ENCODE data around the gene ATP5F1D. TPM values are rescaled to one million over a fixed set of nuclear protein-coding genes. Genes with fewer than 3 reads are reported as not detected.
A peak's percentile ranks its signal among the peaks of the same experiment; 100 is the strongest.

Gene ATP5F1D
- total RNA-seq, 1 donor from 2014 or later = 116 TPM

- Histone ChIP-seq H3K27me3 (ENCODE audit: low read depth) (no peaks in the 10 kb centered on the region), H3K4me3 (peak overlapping the region; percentile 68), H3K9me3 (no peaks in the 10 kb centered on the region), H3K27ac (peak overlapping the region; percentile 88), H3K36me3 (peaks cover 10% of the 10 kb centered on the region), H3K4me1 (peaks cover 76% of the 10 kb centered on the region)
- intact Hi-C loops (cut with DNase I) = no loop called here
- TF ChIP-seq CTCF (IDR thresholded peaks at IDR 0.05) = no peak
- ATAC-seq (peak; percentile 63 to 72), DNase-seq (peak; percentile 93)
Observed at GRCh38 chr19:1266129-1266915, 24.8 kb downstream of the ATP5F1D start.

GRCh38 chr19:1266916-1267476 is 25.4 kb downstream of the ATP5F1D start:
- Histone ChIP-seq H3K36me3 (peaks cover 17% of the 10 kb centered on the region), H3K27me3 (ENCODE audit: low read depth) (no peaks in the 10 kb centered on the region), H3K4me1 (peaks cover 76% of the 10 kb centered on the region), H3K27ac (peak overlapping the region; percentile 88), H3K4me3 (peak overlapping the region; percentile 68), H3K9me3 (no peaks in the 10 kb centered on the region)
- TF ChIP-seq CTCF (IDR thresholded peaks at IDR 0.05) = peak; percentile 96
- intact Hi-C loops (cut with DNase I) = no loop called here
- ATAC-seq (peak; percentile 43 to 63), DNase-seq (peak; percentile 86)

GRCh38 chr19:1267477-1268225 is 26.1 kb downstream of the ATP5F1D start:
- peaks cover 24% of the 10 kb centered on the region for H3K36me3 ChIP-seq
- H3K4me3 ChIP-seq = peak overlapping the region; percentile 68
- intact Hi-C loops (cut with DNase I) = no loop called here
- peak; percentile 56 for DNase-seq
- peaks cover 76% of the 10 kb centered on the region for H3K4me1 ChIP-seq
- H3K27me3 ChIP-seq (ENCODE audit: low read depth) = no peaks in the 10 kb centered on the region
- ATAC-seq = no peak
- no peaks in the 10 kb centered on the region for H3K9me3 ChIP-seq
- H3K27ac ChIP-seq = no peak overlapping the region
- no peak for TF ChIP-seq CTCF (IDR thresholded peaks at IDR 0.05)

GRCh38 chr19:1268226-1269064 is 26.9 kb downstream of the ATP5F1D start:
- intact Hi-C loops (cut with DNase I) = no loop called here
- Histone ChIP-seq H3K27ac (peak overlapping the region; percentile 99), H3K4me1 (peaks cover 81% of the 10 kb centered on the region), H3K36me3 (peaks cover 32% of the 10 kb centered on the region), H3K4me3 (peak overlapping the region; percentile 94), H3K9me3 (no peaks in the 10 kb centered on the region), H3K27me3 (ENCODE audit: low read depth) (no peaks in the 10 kb centered on the region)
- ATAC-seq (no peak), DNase-seq (peak; percentile 58)
- no peak for TF ChIP-seq CTCF (IDR thresholded peaks at IDR 0.05)

- Histone ChIP-seq H3K4me1 (peaks cover 87% of the 10 kb centered on the region), H3K9me3 (no peaks in the 10 kb centered on the region), H3K27ac (peak within 1 kb of the TSS; percentile 99), H3K36me3 (peaks cover 38% of the 10 kb centered on the region), H3K27me3 (ENCODE audit: low read depth) (no peaks in the 10 kb centered on the region), H3K4me3 (peak within 1 kb of the TSS; percentile 94)
- intact Hi-C loops (cut with DNase I) = no loop called here
- no peak for TF ChIP-seq CTCF (IDR thresholded peaks at IDR 0.05)
- peak; percentile 100 for DNase-seq
- peak; percentile 79 to 91 for ATAC-seq
Observed at GRCh38 chr19:1269065-1269477, 27.5 kb downstream of the ATP5F1D start, which contains the start of gene CIRBP. Gene CIRBP (plus strand): TSS chr19:1269332. CDS start chr19:1270934, 1,602 bp downstream.

Measured in lower lobe of right lung (tissue), 2 donors.